Left lobe of liver (tissue), 2 donors: ENCODE data around the gene PIP5K1B. TPM values are rescaled to one million over a fixed set of nuclear protein-coding genes. Genes with fewer than 3 reads are reported as not detected.
A peak's percentile ranks its signal among the peaks of the same experiment; 100 is the strongest.
"Not testable (repeated sequence)": the region's sequence is repeated elsewhere in the genome, so short reads cannot be mapped to it uniquely, and the experiment has no call there.

Experiments
- ATAC-seq: fragments of 200-7000 bp; cut with Tn5 transposase; one replicate; pipeline ENCODE4 v1.9.1; 2020; ENCODE audit warnings: mild to moderate bottlenecking, moderate library complexity
- DNase-seq: peaks from one replicate; pipeline ENCODE4 v3.0.0-alpha.2; 2020; ENCODE audit warnings: low spot score
- total RNA-seq: library from RNA; stranded (reverse); gene quantifications from one replicate; pipeline ENCODE4 v1.2.1, GENCODE V29; 2021
- donor health status: DM: no; HTN: no; CAD: no; lungs with moderate emphysema.
- donor health status: DM: no; HTN: yes; CAD: no.

PIP5K1B gene
- 0.30 TPM for total RNA-seq

GRCh38 chr9:68704814-68705530 is at the start of gene PIP5K1B:
Gene PIP5K1B (plus strand): TSS chr9:68705240. CDS start chr9:68822615, 117,375 bp downstream.
- ATAC-seq = peak; percentile 97
- DNase-seq = peak; percentile 62

GRCh38 chr9:68664036-68664435 is 41.0 kb upstream of the PIP5K1B start:
- DNase-seq = no peak
- no peak for ATAC-seq

GRCh38 chr9:68668127-68668526 is 36.9 kb upstream of the PIP5K1B start:
- DNase-seq (no peak), ATAC-seq (no peak)

- no peak for DNase-seq
- ATAC-seq = no peak
Measured at GRCh38 chr9:68669218-68669617, 35.8 kb upstream of the PIP5K1B start.

- no peak for ATAC-seq
- DNase-seq = no peak
Measured at GRCh38 chr9:68672215-68672614, 32.8 kb upstream of the PIP5K1B start.

- no peak for ATAC-seq
- DNase-seq = no peak
Measured at GRCh38 chr9:68672625-68673024, 32.4 kb upstream of the PIP5K1B start.

- DNase-seq = no peak
- ATAC-seq = no peak
Measured at GRCh38 chr9:68678430-68678829, 26.6 kb upstream of the PIP5K1B start.

GRCh38 chr9:68683433-68683832 is 21.6 kb upstream of the PIP5K1B start:
- no peak for ATAC-seq
- no peak for DNase-seq

- DNase-seq = no peak
- ATAC-seq = no peak
Measured at GRCh38 chr9:68685213-68685612, 19.8 kb upstream of the PIP5K1B start.

GRCh38 chr9:68685770-68686169 is 19.3 kb upstream of the PIP5K1B start:
- no peak for DNase-seq
- peak; percentile 38 for ATAC-seq

- ATAC-seq = no peak
Measured at GRCh38 chr9:68690088-68690487, 15.0 kb upstream of the PIP5K1B start.

GRCh38 chr9:68692519-68692918 is 12.5 kb upstream of the PIP5K1B start:
- ATAC-seq (no peak), DNase-seq (no peak)

More at GRCh38 chr9:68690088-68690487, 15.0 kb upstream of the PIP5K1B start:
- no peak for DNase-seq

- no peak for DNase-seq
- ATAC-seq = no peak
Measured at GRCh38 chr9:68694125-68694524, 10.9 kb upstream of the PIP5K1B start.

GRCh38 chr9:68697851-68698250 is 7.2 kb upstream of the PIP5K1B start:
- ATAC-seq (no peak), DNase-seq (no peak)

GRCh38 chr9:68698943-68699509 is 6.0 kb upstream of the PIP5K1B start:
- no peak for DNase-seq
- no peak for ATAC-seq

GRCh38 chr9:68699625-68700024 is 5.4 kb upstream of the PIP5K1B start:
- not testable (repeated sequence) for DNase-seq, ATAC-seq

GRCh38 chr9:68702493-68702892 is 2.5 kb upstream of the PIP5K1B start:
- ATAC-seq (no peak), DNase-seq (no peak)

GRCh38 chr9:68703672-68704071 is 1.4 kb upstream of the PIP5K1B start:
- DNase-seq (no peak), ATAC-seq (no peak)

GRCh38 chr9:68704498-68704813 is 584 bp upstream of the PIP5K1B start:
- ATAC-seq = no peak

GRCh38 chr9:68705531-68706362 is 707 bp downstream of the PIP5K1B start:
- peak; percentile 45 for DNase-seq

More at GRCh38 chr9:68704498-68704813, 584 bp upstream of the PIP5K1B start:
- DNase-seq = no peak

GRCh38 chr9:68706363-68707201 is 1.5 kb downstream of the PIP5K1B start:
- DNase-seq (no peak), ATAC-seq (no peak)

More at GRCh38 chr9:68705531-68706362, 707 bp downstream of the PIP5K1B start:
- peak; percentile 9 for ATAC-seq
